AG04449 (cell line): Measurements from ENCODE around the gene BATF3.
A peak's percentile ranks its signal among the peaks of the same experiment; 100 is the strongest.
"Not testable (repeated sequence)": the region's sequence is repeated elsewhere in the genome, so short reads cannot be mapped to it uniquely, and the experiment has no call there.

Experiments used
- CTCF ChIA-PET: fragments of 350-600 bp; formaldehyde crosslinking; extraction: SDS; loops from one replicate; lab custom pipeline; 2021; ENCODE audit warnings: antibody characterized with exemption; lab: Yijun Ruan, JAX
- POLR2A ChIA-PET: fragments of 400-600, 350-600 bp; formaldehyde crosslinking; extraction: SDS; loops from one replicate; lab custom pipeline; 2020; ENCODE audit warnings: antibody characterized with exemption, inconsistent platforms; lab: Yijun Ruan, JAX
- DNase-seq: peaks from one replicate; pipeline ENCODE4 v3.0.0-alpha.2; 2010; ENCODE audit warnings: low read depth, low spot score
- H3K4me3 ChIP-seq: 2 replicates; pipeline ENCODE4 v1.5.1; 2011; ENCODE audit warnings: low read depth, mild to moderate bottlenecking, control low read depth, low read length
- TF ChIP-seq, protein P1 (sequence below): IDR thresholded peaks from one replicate; pipeline ENCODE4 v1.5.1; 2011; ENCODE audit warnings: mild to moderate bottlenecking, moderate library complexity, low read length, control low read depth, inconsistent platforms; ENCODE audit not compliant: insufficient read depth; ENCODE audit errors: missing control alignments

Gene BATF3

DNA sequence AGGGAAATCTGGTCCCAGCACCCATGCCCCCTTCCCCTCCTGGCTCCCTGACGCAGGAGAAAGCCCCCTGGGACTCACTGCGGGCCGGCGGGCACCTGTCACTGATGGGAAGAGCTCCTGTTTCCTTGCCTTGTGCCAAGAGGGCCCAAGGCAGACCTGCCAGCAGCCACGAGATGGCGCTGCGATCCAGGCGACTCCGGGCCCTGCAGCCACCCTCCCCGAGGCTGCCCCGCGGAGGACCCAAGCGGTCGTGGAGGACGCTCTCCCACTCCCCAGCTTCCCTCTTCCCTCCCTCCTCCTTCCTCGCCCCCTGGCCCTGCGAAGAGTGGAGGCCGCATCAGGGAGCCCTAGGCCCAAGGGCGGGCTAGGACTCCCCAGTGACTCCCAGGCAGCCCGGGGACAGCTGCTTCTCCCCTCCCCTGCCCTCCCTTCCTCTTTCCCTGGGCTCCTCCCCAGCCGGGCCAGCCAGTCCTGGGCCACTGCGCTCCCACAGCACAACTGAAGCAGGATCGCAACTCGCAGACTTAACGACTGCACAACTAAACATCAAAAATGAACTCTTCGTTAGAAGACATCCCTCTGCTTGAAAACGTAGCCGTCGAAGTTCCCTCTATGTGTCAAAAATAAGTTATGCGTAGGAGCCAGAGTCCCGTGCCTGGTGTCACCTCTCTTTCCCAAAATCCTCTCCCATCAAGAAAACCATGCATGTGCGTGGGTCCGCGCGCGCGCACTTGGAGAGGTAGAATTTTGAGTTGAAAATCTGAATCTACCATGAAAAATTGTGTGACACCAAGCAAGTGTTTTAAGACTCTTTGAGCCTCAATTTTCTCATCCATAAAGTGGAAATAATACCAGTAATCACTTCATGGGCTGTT, 34.2 kb downstream of the BATF3 start:
- DNase-seq = no peak
- TF ChIP-seq, protein P1, sequence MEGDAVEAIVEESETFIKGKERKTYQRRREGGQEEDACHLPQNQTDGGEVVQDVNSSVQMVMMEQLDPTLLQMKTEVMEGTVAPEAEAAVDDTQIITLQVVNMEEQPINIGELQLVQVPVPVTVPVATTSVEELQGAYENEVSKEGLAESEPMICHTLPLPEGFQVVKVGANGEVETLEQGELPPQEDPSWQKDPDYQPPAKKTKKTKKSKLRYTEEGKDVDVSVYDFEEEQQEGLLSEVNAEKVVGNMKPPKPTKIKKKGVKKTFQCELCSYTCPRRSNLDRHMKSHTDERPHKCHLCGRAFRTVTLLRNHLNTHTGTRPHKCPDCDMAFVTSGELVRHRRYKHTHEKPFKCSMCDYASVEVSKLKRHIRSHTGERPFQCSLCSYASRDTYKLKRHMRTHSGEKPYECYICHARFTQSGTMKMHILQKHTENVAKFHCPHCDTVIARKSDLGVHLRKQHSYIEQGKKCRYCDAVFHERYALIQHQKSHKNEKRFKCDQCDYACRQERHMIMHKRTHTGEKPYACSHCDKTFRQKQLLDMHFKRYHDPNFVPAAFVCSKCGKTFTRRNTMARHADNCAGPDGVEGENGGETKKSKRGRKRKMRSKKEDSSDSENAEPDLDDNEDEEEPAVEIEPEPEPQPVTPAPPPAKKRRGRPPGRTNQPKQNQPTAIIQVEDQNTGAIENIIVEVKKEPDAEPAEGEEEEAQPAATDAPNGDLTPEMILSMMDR = peak; percentile 99
- peak overlapping the region; percentile 80 for H3K4me3 ChIP-seq
- CTCF ChIA-PET = interaction anchor here (0.6 to 4.2 kb wide), 72 partner anchors 9 to 367 kb away, joined by 3 to 78 read pairs (median 5); partner anchors contain the start of genes ATF3, NSL1 and TATDN3
- POLR2A ChIA-PET = interaction anchor here (1.0 to 1.3 kb wide), 2 partner anchors 56 to 57 kb away, joined by 4 to 9 read pairs; partner anchors contain the start of gene ATF3

- TF ChIP-seq, protein P1 = no peak
Observed at GRCh38 chr1:212664409-212665199, 35.0 kb downstream of the BATF3 start.

DNA sequence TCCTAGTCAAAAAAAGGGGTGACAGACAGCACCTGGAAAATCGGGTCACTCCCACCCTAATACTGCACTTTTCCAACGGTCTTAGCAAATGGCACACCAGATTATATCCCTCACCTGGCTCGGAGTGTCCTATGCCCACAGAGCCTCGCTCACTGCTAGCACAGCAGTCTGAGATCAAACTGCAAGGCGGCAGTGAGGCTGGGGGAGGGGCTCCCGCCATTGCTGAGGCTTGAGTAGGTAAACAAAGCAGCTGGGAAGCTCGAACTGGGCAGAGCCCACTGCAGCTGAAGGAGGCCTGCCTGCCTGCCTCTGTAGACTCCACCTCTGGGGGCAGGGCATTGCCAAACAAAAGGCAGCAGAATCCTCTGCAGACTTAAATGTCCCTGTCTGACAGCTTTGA, 41.4 kb downstream of the BATF3 start:
- DNase-seq, POLR2A ChIA-PET, H3K4me3 ChIP-seq: not testable (repeated sequence)
- CTCF ChIA-PET = interaction anchor here (1.1 to 3.9 kb wide), 3 partner anchors 8 to 181 kb away, joined by 3 to 46 read pairs (median 4); no protein-coding TSS in a partner anchor

More at GRCh38 chr1:212664409-212665199, 35.0 kb downstream of the BATF3 start:
- no peak overlapping the region for H3K4me3 ChIP-seq
- CTCF ChIA-PET = interaction anchor here (0.6 to 4.2 kb wide), 71 partner anchors 8 to 368 kb away, joined by 3 to 78 read pairs (median 5); partner anchors contain the start of genes ATF3, NSL1 and TATDN3
- POLR2A ChIA-PET = interaction anchor here (1.0 to 1.3 kb wide), 2 partner anchors 55 to 56 kb away, joined by 4 to 9 read pairs; partner anchors contain the start of gene ATF3
- DNase-seq = no peak

DNA sequence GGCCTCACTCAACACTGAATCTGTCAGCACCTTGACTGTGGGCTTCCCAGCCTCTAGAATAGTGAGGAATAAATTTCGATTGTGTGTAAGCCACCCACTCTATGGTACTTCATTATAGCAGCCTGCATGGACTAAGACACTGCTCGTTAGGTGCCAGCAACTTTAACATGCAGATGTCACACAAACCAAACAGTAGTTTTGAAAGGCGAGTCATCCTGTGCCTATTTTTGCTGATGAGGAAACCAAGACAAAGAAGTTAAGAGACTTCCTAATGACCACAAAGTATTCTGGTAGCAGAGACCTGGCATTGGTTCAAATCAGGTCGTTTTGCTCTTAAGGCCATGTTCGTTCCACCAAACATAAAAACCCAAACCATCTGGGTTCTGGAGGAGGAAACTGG, 42.9 kb downstream of the BATF3 start:
- ChIA-PET POLR2A (no interaction called here), CTCF (interaction anchor here (1.3 to 3.9 kb wide), 2 partner anchors 9 to 62 kb away, joined by 3 to 46 read pairs; no protein-coding TSS in a partner anchor)
- TF ChIP-seq, protein P1 = no peak
- DNase-seq = no peak
- no peak overlapping the region for H3K4me3 ChIP-seq

- TF ChIP-seq, protein P1 = no peak
- CTCF ChIA-PET = interaction anchor here (0.5 to 3.9 kb wide), 6 partner anchors 10 to 179 kb away, joined by 3 to 46 read pairs (median 3); no protein-coding TSS in a partner anchor
- no peak for DNase-seq
- H3K4me3 ChIP-seq = no peak overlapping the region
- POLR2A ChIA-PET = no interaction called here
Observed at GRCh38 chr1:212655668-212656440, 43.8 kb downstream of the BATF3 start.

GRCh38 chr1:212652609-212653008, 47.0 kb downstream of the BATF3 start:
- no peak overlapping the region for H3K4me3 ChIP-seq
- TF ChIP-seq, protein P1 = no peak
- no peak for DNase-seq
- CTCF ChIA-PET = interaction anchor here (0.9 to 7.5 kb wide), 6 partner anchors 11 to 197 kb away, joined by 3 to 78 read pairs (median 4); no protein-coding TSS in a partner anchor
- POLR2A ChIA-PET = no interaction called here
